ENCODE data around the gene GLOD4. TPM values are rescaled to one million over a fixed set of nuclear protein-coding genes. Genes with fewer than 3 reads are reported as not detected.
"Not testable (repeated sequence)": the region's sequence is repeated elsewhere in the genome, so short reads cannot be mapped to it uniquely, and the experiment has no call there.

GLOD4 gene
- total RNA-seq, 1 experiment from 2014 or later: 33.8 TPM

DNA sequence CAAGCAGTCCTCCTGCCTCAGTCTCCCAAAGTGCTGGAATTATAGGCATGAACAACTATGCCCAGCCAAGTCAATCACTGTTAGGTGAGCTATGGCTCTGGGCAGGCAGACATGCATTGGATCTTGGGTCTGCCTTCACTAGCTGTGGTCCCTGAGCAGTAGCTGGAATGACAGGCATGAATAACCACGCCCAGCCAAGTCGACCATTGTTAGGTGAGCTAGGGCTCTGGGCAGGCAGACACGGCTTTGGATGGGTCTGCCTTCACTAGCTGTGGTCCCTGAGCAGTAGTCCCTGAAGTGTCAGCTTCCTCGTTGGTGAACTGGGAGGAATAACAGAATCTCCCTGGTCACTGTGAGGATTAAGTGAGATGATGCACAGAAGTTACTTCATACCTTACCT lies 6.5 kb upstream of the GLOD4 start:
- H3K9ac ChIP-seq (ENCODE audit: low read length): no peak overlapping the region
- no peaks in the 10 kb centered on the region for H3K9me2 ChIP-seq (replicated peaks; ENCODE audit: low read length)
- H3K79me2 ChIP-seq (ENCODE audit: low read length): peaks cover 24% of the 10 kb centered on the region
- intact Hi-C loops (cut with micrococcal nuclease): no loop called here
- ChIA-PET POLR2A (ENCODE audit: unreplicated experiment) (no interaction called here), CTCF (no interaction called here)
- no peak for DNase-seq
- no peak overlapping the region for H3K4me3 ChIP-seq (ENCODE audit: low read length)
- no TSS peak for BruUV-seq (replicated peaks)
- H3K4me1 ChIP-seq (ENCODE audit: insufficient read depth, low read length): peaks cover 11% of the 10 kb centered on the region
- no peak for ATAC-seq
- no peaks in the 10 kb centered on the region for H3F3A ChIP-seq (ENCODE audit: low read length, unreplicated experiment)
- H3K27me3 ChIP-seq (ENCODE audit: low read length): no peaks in the 10 kb centered on the region
- H3K36me3 ChIP-seq (ENCODE audit: low read depth, low read length): peaks cover 3% of the 10 kb centered on the region; the same call in 1 of the 2 replicates
- no peak overlapping the region for H3K27ac ChIP-seq (ENCODE audit: low read length)
- no peak overlapping the region for H3K4me2 ChIP-seq (ENCODE audit: low read length)
- TF ChIP-seq EZH2phosphoT487 (IDR thresholded peaks at IDR 0.05; ENCODE audit: borderline replicate concordance, low read length) (no peak), EZH2 (IDR thresholded peaks at IDR 0.05; ENCODE audit: low read length, unreplicated experiment) (no peak)
- TF ChIP-seq, protein P1, sequence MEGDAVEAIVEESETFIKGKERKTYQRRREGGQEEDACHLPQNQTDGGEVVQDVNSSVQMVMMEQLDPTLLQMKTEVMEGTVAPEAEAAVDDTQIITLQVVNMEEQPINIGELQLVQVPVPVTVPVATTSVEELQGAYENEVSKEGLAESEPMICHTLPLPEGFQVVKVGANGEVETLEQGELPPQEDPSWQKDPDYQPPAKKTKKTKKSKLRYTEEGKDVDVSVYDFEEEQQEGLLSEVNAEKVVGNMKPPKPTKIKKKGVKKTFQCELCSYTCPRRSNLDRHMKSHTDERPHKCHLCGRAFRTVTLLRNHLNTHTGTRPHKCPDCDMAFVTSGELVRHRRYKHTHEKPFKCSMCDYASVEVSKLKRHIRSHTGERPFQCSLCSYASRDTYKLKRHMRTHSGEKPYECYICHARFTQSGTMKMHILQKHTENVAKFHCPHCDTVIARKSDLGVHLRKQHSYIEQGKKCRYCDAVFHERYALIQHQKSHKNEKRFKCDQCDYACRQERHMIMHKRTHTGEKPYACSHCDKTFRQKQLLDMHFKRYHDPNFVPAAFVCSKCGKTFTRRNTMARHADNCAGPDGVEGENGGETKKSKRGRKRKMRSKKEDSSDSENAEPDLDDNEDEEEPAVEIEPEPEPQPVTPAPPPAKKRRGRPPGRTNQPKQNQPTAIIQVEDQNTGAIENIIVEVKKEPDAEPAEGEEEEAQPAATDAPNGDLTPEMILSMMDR (conservative IDR thresholded peaks at IDR 0.05; ENCODE audit: low read depth, low read length): no peak
- no peaks in the 10 kb centered on the region for H3K9me3 ChIP-seq (ENCODE audit: low read length)
- 0 out of 2 replicates have a peak, but pooled peaks cover 4% of the 10 kb centered on the region for H4K20me1 ChIP-seq (ENCODE audit: low read length)
- no peak overlapping the region for H2AFZ ChIP-seq (ENCODE audit: low read length)

DNA sequence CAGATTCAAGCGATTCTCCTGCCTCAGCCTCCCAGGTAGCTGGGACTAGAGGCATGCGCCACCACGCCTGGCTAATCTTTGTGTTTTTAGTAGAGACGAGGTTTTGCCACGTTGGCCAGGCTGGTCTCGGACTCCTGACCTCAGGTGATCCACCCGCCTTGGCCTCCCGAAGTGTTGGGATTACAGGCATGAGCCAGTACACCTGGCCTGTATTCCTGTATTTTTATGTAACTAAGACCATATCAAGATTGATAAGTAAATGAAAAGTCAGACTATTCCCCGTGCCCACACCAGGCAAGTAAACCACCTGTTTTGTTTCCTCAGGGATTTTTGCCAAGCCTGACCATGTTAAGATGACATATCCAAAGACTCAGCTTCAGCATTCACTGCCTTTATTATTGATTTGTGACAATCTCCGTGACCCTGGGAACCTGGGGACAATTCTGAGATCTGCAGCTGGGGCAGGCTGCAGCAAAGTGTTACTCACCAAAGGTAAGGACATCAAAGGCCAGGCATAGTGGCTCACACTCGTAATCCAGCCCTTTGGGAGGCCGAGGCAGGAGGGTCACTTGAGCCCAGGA lies 5.7 kb upstream of the GLOD4 start:
- no peak overlapping the region for H3K4me3 ChIP-seq (ENCODE audit: low read length)
- no peaks in the 10 kb centered on the region for H3F3A ChIP-seq (ENCODE audit: low read length, unreplicated experiment)
- no peak overlapping the region for H3K27ac ChIP-seq (ENCODE audit: low read length)
- no peak overlapping the region for H3K9ac ChIP-seq (ENCODE audit: low read length)
- H3K36me3 ChIP-seq (ENCODE audit: low read depth, low read length): peaks cover 3% of the 10 kb centered on the region; the same call in 1 of the 2 replicates
- H2AFZ ChIP-seq (ENCODE audit: low read length): no peak overlapping the region
- H4K20me1 ChIP-seq (ENCODE audit: low read length): 0 out of 2 replicates have a peak, but pooled peaks cover 4% of the 10 kb centered on the region
- H3K27me3 ChIP-seq (ENCODE audit: low read length): no peaks in the 10 kb centered on the region
- CTCF ChIA-PET: no interaction called here
- intact Hi-C loops (cut with micrococcal nuclease): no loop called here
- no peaks in the 10 kb centered on the region for H3K9me2 ChIP-seq (replicated peaks; ENCODE audit: low read length)
- no TSS peak for BruUV-seq (replicated peaks)
- DNase-seq: no peak
- no peaks in the 10 kb centered on the region for H3K9me3 ChIP-seq (ENCODE audit: low read length)
- H3K79me2 ChIP-seq (ENCODE audit: low read length): peaks cover 32% of the 10 kb centered on the region
- TF ChIP-seq EZH2 (IDR thresholded peaks at IDR 0.05; ENCODE audit: low read length, unreplicated experiment): no peak
- TF ChIP-seq, protein P1 (conservative IDR thresholded peaks at IDR 0.05; ENCODE audit: low read depth, low read length): no peak
- TF ChIP-seq EZH2phosphoT487 (IDR thresholded peaks at IDR 0.05; ENCODE audit: borderline replicate concordance, low read length): no peak
- POLR2A ChIA-PET (ENCODE audit: unreplicated experiment): no interaction called here
- H3K4me2 ChIP-seq (ENCODE audit: low read length): no peak overlapping the region
- no peak for ATAC-seq
- peaks cover 12% of the 10 kb centered on the region; the same call in 1 of the 2 replicates for H3K4me1 ChIP-seq (ENCODE audit: insufficient read depth, low read length)

DNA sequence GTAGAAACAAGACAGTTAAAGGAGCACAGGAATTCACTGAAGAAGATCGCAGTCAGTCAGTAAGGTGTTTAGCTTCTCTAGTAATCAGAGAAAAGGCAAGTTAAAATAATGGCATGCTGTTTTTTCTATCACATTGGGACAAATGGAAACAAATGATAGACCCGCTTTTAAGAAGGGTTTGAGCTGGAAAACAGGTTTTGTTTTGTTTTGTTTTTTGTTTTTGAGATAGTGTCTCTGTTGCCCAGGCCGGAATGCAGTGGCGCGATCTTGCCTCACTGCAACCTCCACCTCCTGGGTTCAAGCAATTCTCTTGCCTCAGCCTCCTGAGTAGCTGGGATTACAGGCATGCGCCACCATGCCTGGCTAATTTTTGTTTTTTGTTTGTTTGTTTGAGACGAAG lies 3.8 kb upstream of the GLOD4 start:
- Histone ChIP-seq H3K4me1 (ENCODE audit: insufficient read depth, low read length) (peaks cover 12% of the 10 kb centered on the region; the same call in 1 of the 2 replicates), H3K79me2 (ENCODE audit: low read length) (peaks cover 51% of the 10 kb centered on the region)
- BruUV-seq (replicated peaks); H3F3A ChIP-seq (ENCODE audit: low read length, unreplicated experiment); H3K9me2 ChIP-seq (replicated peaks; ENCODE audit: low read length); H3K36me3 ChIP-seq (ENCODE audit: low read depth, low read length); ATAC-seq; intact Hi-C loops (cut with micrococcal nuclease); DNase-seq; POLR2A ChIA-PET (ENCODE audit: unreplicated experiment); H3K9me3 ChIP-seq (ENCODE audit: low read length); H2AFZ ChIP-seq (ENCODE audit: low read length); H3K27me3 ChIP-seq (ENCODE audit: low read length); CTCF ChIA-PET; H3K27ac ChIP-seq (ENCODE audit: low read length); H3K4me2 ChIP-seq (ENCODE audit: low read length); H3K9ac ChIP-seq (ENCODE audit: low read length); H4K20me1 ChIP-seq (ENCODE audit: low read length); H3K4me3 ChIP-seq (ENCODE audit: low read length): not testable (repeated sequence)
